ENCODE results near the gene FAT3.

DNA sequence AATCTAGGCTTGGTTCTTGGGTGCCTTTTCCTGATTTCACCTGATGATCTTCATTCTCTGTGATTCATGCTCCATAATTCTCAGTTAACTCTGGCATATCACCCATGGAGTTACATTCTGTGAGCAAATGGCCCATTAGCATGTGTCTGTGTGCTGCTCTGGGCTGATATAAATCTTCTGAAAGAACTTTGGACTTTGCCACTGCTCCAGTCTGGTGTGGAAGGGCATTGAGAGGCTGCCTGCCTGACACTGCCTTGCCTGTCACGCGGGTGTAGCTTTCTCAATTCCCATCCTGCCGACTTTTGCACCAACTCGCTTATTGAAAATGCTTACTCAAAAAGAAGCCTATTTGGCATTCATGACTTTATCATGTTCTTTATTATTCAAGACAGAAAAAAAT is 42.2 kb downstream of the FAT3 start:
- TF ChIP-seq, protein P1, sequence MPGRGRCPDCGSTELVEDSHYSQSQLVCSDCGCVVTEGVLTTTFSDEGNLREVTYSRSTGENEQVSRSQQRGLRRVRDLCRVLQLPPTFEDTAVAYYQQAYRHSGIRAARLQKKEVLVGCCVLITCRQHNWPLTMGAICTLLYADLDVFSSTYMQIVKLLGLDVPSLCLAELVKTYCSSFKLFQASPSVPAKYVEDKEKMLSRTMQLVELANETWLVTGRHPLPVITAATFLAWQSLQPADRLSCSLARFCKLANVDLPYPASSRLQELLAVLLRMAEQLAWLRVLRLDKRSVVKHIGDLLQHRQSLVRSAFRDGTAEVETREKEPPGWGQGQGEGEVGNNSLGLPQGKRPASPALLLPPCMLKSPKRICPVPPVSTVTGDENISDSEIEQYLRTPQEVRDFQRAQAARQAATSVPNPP (IDR thresholded peaks at IDR 0.05; ENCODE audit: borderline replicate concordance, insufficient read depth, insufficient read length): no peak
- TF ChIP-seq POLR2A (conservative IDR thresholded peaks at IDR 0.05) (no peak), HMG20B (CRISPR knock-in tag; IDR thresholded peaks at IDR 0.05) (no peak), NRF1 (conservative IDR thresholded peaks at IDR 0.05 in 1 of 2, IDR thresholded peaks at IDR 0.05 in 1 of 2) (no peak)
